Left lobe of liver (tissue), 1 donor: Measurements from ENCODE around the gene PLA2G4B. TPM values are rescaled to one million over a fixed set of nuclear protein-coding genes. Genes with fewer than 3 reads are reported as not detected.

Experiments used
- total RNA-seq: library from RNA; stranded (reverse); gene quantifications from one replicate; pipeline ENCODE4 v1.2.1, GENCODE V29; 2021
- donor health status: DM: no; HTN: yes; CAD: no.

Gene PLA2G4B
- total RNA-seq, 1 donor from 2014 or later = 5.9 TPM

Other genes starting within 250 kb of the PLA2G4B start
- gene MGA, start 178.4 kb upstream of the PLA2G4B start, total RNA-seq = 10.7 TPM
- 6.6 TPM for gene MAPKBP1, start 64.4 kb upstream of the PLA2G4B start, total RNA-seq
- gene JMJD7, start 10.8 kb upstream of the PLA2G4B start, total RNA-seq = 8.9 TPM
- 3.5 TPM for gene SPTBN5, start 55.2 kb downstream of the PLA2G4B start, total RNA-seq
- 5.3 TPM for gene EHD4, start 133.7 kb downstream of the PLA2G4B start, total RNA-seq
- not detected for gene PLA2G4E, start 182.2 kb downstream of the PLA2G4B start, total RNA-seq